Transverse colon (tissue), 4 donors: ENCODE measurements around the gene TRABD2A. TPM values are rescaled to one million over a fixed set of nuclear protein-coding genes. Genes with fewer than 3 reads are reported as not detected.

Source experiments
- DNase-seq: peaks from one replicate; pipeline ENCODE4 v3.0.0-alpha.2; 2019
- H3K27ac ChIP-seq, 4 donors: fragments of 200-600 bp; sonication (generic); 2 replicates each; pipeline ENCODE4 v1.5.1; 2016 to 2018; ENCODE audit warnings: inconsistent platforms in 4 of 4
- H3K27me3 ChIP-seq: fragments of 200-600 bp; sonication (generic); 2 replicates; pipeline ENCODE4 v1.5.1; 2017; ENCODE audit warnings: inconsistent platforms
- H3K36me3 ChIP-seq, 4 donors: fragments of 200-600 bp; sonication (generic); 2 replicates each; pipeline ENCODE4 v1.5.1; 2017 to 2019; ENCODE audit warnings: inconsistent platforms in 4 of 4
- H3K4me1 ChIP-seq, 4 donors: fragments of 200-600 bp; sonication (generic); 2 replicates each; pipeline ENCODE4 v1.5.1; 2017 to 2020; ENCODE audit warnings: inconsistent platforms in 4 of 4
- H3K4me3 ChIP-seq, 4 donors: fragments of 200-600 bp; sonication (generic); 1 replicate in 1 of 4; 2 replicates in 3 of 4; pipeline versions ENCODE4 v1.5.1 to v1.6.1; 2017 to 2019; ENCODE audit warnings: inconsistent platforms in 4 of 4
- H3K9me3 ChIP-seq, 2 donors: fragments of 200-600 bp; sonication (generic); 2 replicates each; pipeline ENCODE4 v1.5.1; 2017 to 2019; ENCODE audit warnings: inconsistent platforms in 2 of 2
- CTCF ChIP-seq, 5 experiments: fragments of 200-600 bp in 3 of 5; fragments of 450-650 bp in 2 of 5; sonication (generic) in 3 of 5; IDR thresholded peaks; 1 replicate in 2 of 5; 2 replicates in 3 of 5; pipeline ENCODE4 v1.5.1; 2016 to 2017; ENCODE audit warnings: antibody characterized with exemption in 5 of 5, inconsistent platforms in 3 of 5, mild to moderate bottlenecking in 2 of 5, moderate library complexity in 1 of 5
- EP300 ChIP-seq: sonication (generic); formaldehyde crosslinking; IDR thresholded peaks from one replicate; pipeline ENCODE4 v1.6.1; 2017; ENCODE audit warnings: antibody characterized with exemption, low read depth
- POLR2A ChIP-seq: fragments of 450-650 bp; IDR thresholded peaks from one replicate; pipeline ENCODE4 v1.6.1; 2016; ENCODE audit warnings: antibody characterized with exemption, mild to moderate bottlenecking, moderate library complexity
- POLR2AphosphoS5 ChIP-seq, 3 donors: sonication (generic); formaldehyde crosslinking; IDR thresholded peaks; one replicate each; pipeline ENCODE4 v1.6.1; 2016; ENCODE audit warnings: antibody characterized with exemption in 3 of 3
- WGBS, 2 donors: methylation state at CpG; one replicate each; pipeline ENCODE4 v1.1.5; 2018; ENCODE audit warnings: low coverage in 1 of 2; 5-methylcytosine and 5-hydroxymethylcytosine counted together
- in situ Hi-C, 4 donors: fragments of 200-750 bp; cut with MboI; loops; one replicate each; pipeline versions ENCODE4 v1.15.0 to v1.15.1; 2017; ENCODE audit warnings: low sequenced_read_pairs in 3 of 4, low pct_ligation_motif_present in 1 of 4, low pct_unique_long_range_greater_than_20kb in 1 of 4
- intact Hi-C: fragments of 100-400 bp; cut with DNase I; formaldehyde crosslinking; loops from one replicate; pipeline ENCODE4 v1.15.1; 2023; ENCODE audit warnings: low total_unique reads
- total RNA-seq, 4 donors: library from RNA; depleted of rRNA; stranded (reverse); fragments of >200 nt; gene quantifications; one replicate each; pipeline ENCODE4 v1.1.0, GENCODE V29; 2016

TRABD2A gene
- total RNA-seq, 4 donors from 2014 or later: 21.3 to 230 (median 76.5) TPM

- in situ Hi-C loops (no loop called here), intact Hi-C loops (no loop called here)
- Histone ChIP-seq H3K36me3 (no peaks in the 10 kb centered on the region), H3K9me3 (no peaks in the 10 kb centered on the region), H3K4me1 (peaks cover 0 to 9% (median 8%) of the 10 kb centered on the region in 4 donors), H3K27ac (no peak overlapping the region), H3K4me3 (no peak overlapping the region), H3K27me3 (no peaks in the 10 kb centered on the region)
- WGBS, 2 donors: 82 to 93% methylated on average over 4 to 6 of the region's 6 CpGs
- DNase-seq: no peak
- no peak for TF ChIP-seq CTCF (IDR thresholded peaks at IDR 0.05)
- TF ChIP-seq POLR2A: no peak
- TF ChIP-seq EP300: no peak
- no peak for TF ChIP-seq POLR2AphosphoS5 (IDR thresholded peaks at IDR 0.05)
Observed at GRCh38 chr2:84914334-84914733, 33.5 kb upstream of the TRABD2A start.

- H3K27me3 ChIP-seq: no peaks in the 10 kb centered on the region
- H3K36me3 ChIP-seq: no peaks in the 10 kb centered on the region
- H3K4me1 ChIP-seq: peaks cover 0 to 14% (median 11%) of the 10 kb centered on the region in 4 donors
- no peak overlapping the region for H3K4me3 ChIP-seq
- intact Hi-C loops (no loop called here), in situ Hi-C loops (no loop called here)
- no peak for TF ChIP-seq POLR2AphosphoS5 (IDR thresholded peaks at IDR 0.05)
- no peak for TF ChIP-seq CTCF (IDR thresholded peaks at IDR 0.05)
- TF ChIP-seq EP300: no peak
- no peak for TF ChIP-seq POLR2A
- 50 to 58% methylated on average over 2 to 4 of the region's 4 CpGs for WGBS, 2 donors
- H3K9me3 ChIP-seq: no peaks in the 10 kb centered on the region
- no peak for DNase-seq
- H3K27ac ChIP-seq: peak overlapping the region in 2 of 4 donors; percentile 32 to 53
Observed at GRCh38 chr2:84912984-84913383, 32.1 kb upstream of the TRABD2A start.

- TF ChIP-seq EP300 (no peak), CTCF (IDR thresholded peaks at IDR 0.05) (no peak), POLR2AphosphoS5 (IDR thresholded peaks at IDR 0.05) (no peak), POLR2A (no peak)
- Histone ChIP-seq H3K4me3 (no peak overlapping the region), H3K36me3 (peaks cover 0 to 2% (median 0%) of the 10 kb centered on the region in 4 donors), H3K27ac (no peak overlapping the region), H3K4me1 (peaks cover 0 to 21% (median 18%) of the 10 kb centered on the region in 4 donors), H3K27me3 (no peaks in the 10 kb centered on the region), H3K9me3 (no peaks in the 10 kb centered on the region)
- in situ Hi-C loops: no loop called here
- no peak for DNase-seq
- 94 to 96% methylated on average over 5 of the region's 5 CpGs for WGBS, 2 donors
- intact Hi-C loops: no loop called here
Observed at GRCh38 chr2:84911135-84911678, 30.3 kb upstream of the TRABD2A start.

- Histone ChIP-seq H3K27me3 (no peaks in the 10 kb centered on the region), H3K9me3 (no peaks in the 10 kb centered on the region), H3K4me3 (no peak overlapping the region), H3K36me3 (peaks cover 0 to 2% (median 0%) of the 10 kb centered on the region in 4 donors), H3K27ac (peak overlapping the region in 1 of 4 donors; percentile 100), H3K4me1 (peaks cover 0 to 26% (median 24%) of the 10 kb centered on the region in 4 donors)
- WGBS, 2 donors: 87 to 90% methylated on average over 2 of the region's 2 CpGs
- TF ChIP-seq EP300 (no peak), POLR2AphosphoS5 (IDR thresholded peaks at IDR 0.05) (peak in 1 of 3 donors; percentile 48)
- in situ Hi-C loops (no loop called here), intact Hi-C loops (no loop called here)
- no peak for DNase-seq
Observed at GRCh38 chr2:84908948-84909713, 28.2 kb upstream of the TRABD2A start.
